ENCODE measurements around the gene VLDLR. TPM values are rescaled to one million over a fixed set of nuclear protein-coding genes. Genes with fewer than 3 reads are reported as not detected.
A peak's percentile ranks its signal among the peaks of the same experiment; 100 is the strongest.

VLDLR gene
- total RNA-seq, 1 donor from 2014 or later, result 16.4 TPM

DNA sequence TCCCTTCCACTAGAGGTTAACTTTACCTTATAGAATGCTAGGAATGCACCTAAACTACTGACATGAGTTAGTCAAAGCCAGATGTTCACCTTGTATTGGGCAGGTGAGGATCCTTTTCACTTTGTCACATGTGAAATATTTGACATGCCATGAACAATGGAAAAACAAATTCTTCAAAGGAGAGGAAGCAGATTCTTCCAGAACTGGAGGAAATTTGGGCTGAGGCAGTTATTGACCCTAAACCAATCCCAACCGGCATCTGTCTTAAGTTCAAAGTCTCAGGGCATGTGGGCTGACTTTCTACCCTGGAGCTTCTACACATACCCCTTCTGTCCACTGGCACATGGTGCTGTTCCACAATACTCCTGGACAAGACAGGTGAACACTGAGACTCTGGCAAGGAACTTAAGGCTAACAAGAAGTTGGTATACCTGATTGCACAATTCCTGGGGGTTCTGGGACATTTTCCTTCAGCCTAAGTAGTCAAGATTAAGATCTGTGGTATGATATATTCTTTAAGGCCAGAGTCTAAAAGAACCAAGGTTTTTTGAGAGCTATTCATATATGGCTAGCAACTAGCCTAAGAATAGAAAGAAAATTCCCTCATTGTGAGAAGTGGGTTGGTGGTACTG lies 2.6 kb downstream of the VLDLR start:
- peaks cover 42% of the 10 kb centered on the region for H3K27me3 ChIP-seq
- no peaks in the 10 kb centered on the region for H3K36me3 ChIP-seq
- H2AFZ ChIP-seq (replicated peaks), result no peak overlapping the region
- H3K4me3 Mint-ChIP-seq, result peak overlapping the region; percentile 93
- H3K27me3 Mint-ChIP-seq (ENCODE audit: insufficient read depth, low read depth), result peaks cover 15% of the 10 kb centered on the region
- peaks cover 5% of the 10 kb centered on the region for H3K36me3 Mint-ChIP-seq
- no peak overlapping the region for H3K27ac Mint-ChIP-seq
- H3K27ac ChIP-seq, result no peak overlapping the region
- H3K4me3 ChIP-seq, result peak overlapping the region; percentile 57
- no peak overlapping the region for H3K9ac ChIP-seq
- peaks cover 44% of the 10 kb centered on the region for H3K79me2 ChIP-seq (ENCODE audit: low read depth)
- TF ChIP-seq, protein P1, sequence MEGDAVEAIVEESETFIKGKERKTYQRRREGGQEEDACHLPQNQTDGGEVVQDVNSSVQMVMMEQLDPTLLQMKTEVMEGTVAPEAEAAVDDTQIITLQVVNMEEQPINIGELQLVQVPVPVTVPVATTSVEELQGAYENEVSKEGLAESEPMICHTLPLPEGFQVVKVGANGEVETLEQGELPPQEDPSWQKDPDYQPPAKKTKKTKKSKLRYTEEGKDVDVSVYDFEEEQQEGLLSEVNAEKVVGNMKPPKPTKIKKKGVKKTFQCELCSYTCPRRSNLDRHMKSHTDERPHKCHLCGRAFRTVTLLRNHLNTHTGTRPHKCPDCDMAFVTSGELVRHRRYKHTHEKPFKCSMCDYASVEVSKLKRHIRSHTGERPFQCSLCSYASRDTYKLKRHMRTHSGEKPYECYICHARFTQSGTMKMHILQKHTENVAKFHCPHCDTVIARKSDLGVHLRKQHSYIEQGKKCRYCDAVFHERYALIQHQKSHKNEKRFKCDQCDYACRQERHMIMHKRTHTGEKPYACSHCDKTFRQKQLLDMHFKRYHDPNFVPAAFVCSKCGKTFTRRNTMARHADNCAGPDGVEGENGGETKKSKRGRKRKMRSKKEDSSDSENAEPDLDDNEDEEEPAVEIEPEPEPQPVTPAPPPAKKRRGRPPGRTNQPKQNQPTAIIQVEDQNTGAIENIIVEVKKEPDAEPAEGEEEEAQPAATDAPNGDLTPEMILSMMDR (IDR thresholded peaks at IDR 0.05), result no peak
- TF ChIP-seq EZH2 (IDR thresholded peaks at IDR 0.05), result no peak
- no peak for TF ChIP-seq EZH2phosphoT487 (IDR thresholded peaks at IDR 0.05)
- peaks cover 16% of the 10 kb centered on the region for H4K20me1 ChIP-seq (ENCODE audit: low read depth)
- peaks cover 8% of the 10 kb centered on the region for H3F3A ChIP-seq (ENCODE audit: low read depth)
- H3K9me3 ChIP-seq (ENCODE audit: low read depth), result no peaks in the 10 kb centered on the region
- peaks cover 5% of the 10 kb centered on the region for H3K4me1 ChIP-seq
- peaks cover 12% of the 10 kb centered on the region for H3K4me1 Mint-ChIP-seq
- no peak for DNase-seq (ENCODE audit: low spot score)
- H3K4me2 ChIP-seq, result peak overlapping the region; percentile 83
- H3K9me3 Mint-ChIP-seq, result peaks cover 6% of the 10 kb centered on the region

DNA sequence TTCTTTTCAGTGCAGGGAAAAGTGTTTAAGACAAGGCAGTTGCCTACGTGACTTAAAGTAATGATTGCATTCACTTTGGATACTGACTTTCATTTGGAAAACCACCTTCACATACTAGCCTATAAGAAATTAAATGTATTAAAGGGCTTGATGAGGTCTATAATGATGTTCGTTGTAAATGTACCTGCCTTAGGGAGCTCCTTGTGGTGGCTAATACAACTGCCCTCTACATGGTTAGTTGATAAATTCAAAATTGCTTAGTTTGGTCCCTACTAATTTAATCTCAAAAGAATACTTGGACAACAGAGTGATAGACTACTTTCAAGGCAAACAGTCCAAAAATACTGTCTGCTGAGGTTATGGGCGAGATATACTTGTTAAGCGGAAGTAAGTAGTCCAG lies 3.8 kb downstream of the VLDLR start:
- Histone ChIP-seq H3K36me3 (no peaks in the 10 kb centered on the region), H3K27me3 (peaks cover 29% of the 10 kb centered on the region), H3F3A (ENCODE audit: low read depth) (peaks cover 8% of the 10 kb centered on the region), H3K4me2 (no peak overlapping the region), H3K4me1 (peaks cover 5% of the 10 kb centered on the region), H3K4me3 (no peak overlapping the region), H3K79me2 (ENCODE audit: low read depth) (peaks cover 46% of the 10 kb centered on the region), H3K9me3 (ENCODE audit: low read depth) (no peaks in the 10 kb centered on the region), H3K9ac (no peak overlapping the region), H3K27ac (no peak overlapping the region), H2AFZ (replicated peaks) (no peak overlapping the region), H4K20me1 (ENCODE audit: low read depth) (peaks cover 16% of the 10 kb centered on the region)
- peaks cover 12% of the 10 kb centered on the region for H3K27me3 Mint-ChIP-seq (ENCODE audit: insufficient read depth, low read depth)
- H3K4me3 Mint-ChIP-seq, result no peak overlapping the region
- no peak for TF ChIP-seq EZH2 (IDR thresholded peaks at IDR 0.05)
- no peak for TF ChIP-seq EZH2phosphoT487 (IDR thresholded peaks at IDR 0.05)
- TF ChIP-seq, protein P1 (IDR thresholded peaks at IDR 0.05), result no peak
- no peak overlapping the region for H3K27ac Mint-ChIP-seq
- H3K4me1 Mint-ChIP-seq, result peaks cover 12% of the 10 kb centered on the region
- H3K9me3 Mint-ChIP-seq, result peaks cover 6% of the 10 kb centered on the region
- H3K36me3 Mint-ChIP-seq, result peaks cover 5% of the 10 kb centered on the region
- DNase-seq (ENCODE audit: low spot score), result no peak

DNA sequence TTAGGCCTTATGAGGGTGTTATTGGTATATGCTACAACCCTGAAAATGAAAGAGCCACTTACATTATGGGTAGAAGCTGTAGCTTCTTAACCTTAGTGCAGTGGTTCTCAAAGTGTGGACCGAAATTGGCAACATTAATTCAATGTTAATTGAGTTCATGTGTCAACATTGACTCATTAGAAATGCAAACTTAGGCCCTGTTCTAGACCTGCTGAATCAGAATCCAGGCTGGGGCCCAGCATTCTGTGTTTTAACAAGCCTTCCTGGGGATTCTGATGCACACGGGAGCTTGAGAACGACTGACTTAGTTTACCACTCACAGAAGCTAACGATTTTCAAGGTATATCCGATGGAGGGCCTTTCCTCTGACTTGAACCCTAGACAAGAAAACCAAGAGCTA lies 7.3 kb downstream of the VLDLR start:
- no peak overlapping the region for H2AFZ ChIP-seq (replicated peaks)
- H3K9me3 Mint-ChIP-seq, result peaks cover 6% of the 10 kb centered on the region
- no peak for DNase-seq (ENCODE audit: low spot score)
- H3K27me3 ChIP-seq, result peaks cover 5% of the 10 kb centered on the region
- no peak overlapping the region for H3K27ac Mint-ChIP-seq
- H3K4me1 Mint-ChIP-seq, result peaks cover 19% of the 10 kb centered on the region
- H3F3A ChIP-seq (ENCODE audit: low read depth), result peaks cover 19% of the 10 kb centered on the region
- H3K4me2 ChIP-seq, result no peak overlapping the region
- peaks cover 21% of the 10 kb centered on the region for H3K4me1 ChIP-seq
- peaks cover 56% of the 10 kb centered on the region for H3K79me2 ChIP-seq (ENCODE audit: low read depth)
- H3K27ac ChIP-seq, result no peak overlapping the region
- H3K4me3 Mint-ChIP-seq, result no peak overlapping the region
- no peaks in the 10 kb centered on the region for H3K36me3 ChIP-seq
- peaks cover 21% of the 10 kb centered on the region for H4K20me1 ChIP-seq (ENCODE audit: low read depth)
- H3K4me3 ChIP-seq, result no peak overlapping the region
- H3K27me3 Mint-ChIP-seq (ENCODE audit: insufficient read depth, low read depth), result peaks cover 1% of the 10 kb centered on the region
- no peak overlapping the region for H3K9ac ChIP-seq
- no peaks in the 10 kb centered on the region for H3K9me3 ChIP-seq (ENCODE audit: low read depth)
- no peak for TF ChIP-seq EZH2 (IDR thresholded peaks at IDR 0.05)
- TF ChIP-seq EZH2phosphoT487 (IDR thresholded peaks at IDR 0.05), result no peak
- TF ChIP-seq, protein P1 (IDR thresholded peaks at IDR 0.05), result no peak
- H3K36me3 Mint-ChIP-seq, result peaks cover 5% of the 10 kb centered on the region

All from neural progenitor cell (in vitro differentiated cells).